HG03354 (cell line): Measurements from ENCODE around the gene RNF44.
"Not testable (repeated sequence)": the region's sequence is repeated elsewhere in the genome, so short reads cannot be mapped to it uniquely, and the experiment has no call there.

Experiments
- ATAC-seq: cut with Tn5 transposase; IDR thresholded peaks from one replicate; pipeline ENCODE4 v1.9.1; 2021; ENCODE audit warnings: mild to moderate bottlenecking; ENCODE audit not compliant: unreplicated experiment, poor library complexity, severe bottlenecking

RNF44 gene

DNA sequence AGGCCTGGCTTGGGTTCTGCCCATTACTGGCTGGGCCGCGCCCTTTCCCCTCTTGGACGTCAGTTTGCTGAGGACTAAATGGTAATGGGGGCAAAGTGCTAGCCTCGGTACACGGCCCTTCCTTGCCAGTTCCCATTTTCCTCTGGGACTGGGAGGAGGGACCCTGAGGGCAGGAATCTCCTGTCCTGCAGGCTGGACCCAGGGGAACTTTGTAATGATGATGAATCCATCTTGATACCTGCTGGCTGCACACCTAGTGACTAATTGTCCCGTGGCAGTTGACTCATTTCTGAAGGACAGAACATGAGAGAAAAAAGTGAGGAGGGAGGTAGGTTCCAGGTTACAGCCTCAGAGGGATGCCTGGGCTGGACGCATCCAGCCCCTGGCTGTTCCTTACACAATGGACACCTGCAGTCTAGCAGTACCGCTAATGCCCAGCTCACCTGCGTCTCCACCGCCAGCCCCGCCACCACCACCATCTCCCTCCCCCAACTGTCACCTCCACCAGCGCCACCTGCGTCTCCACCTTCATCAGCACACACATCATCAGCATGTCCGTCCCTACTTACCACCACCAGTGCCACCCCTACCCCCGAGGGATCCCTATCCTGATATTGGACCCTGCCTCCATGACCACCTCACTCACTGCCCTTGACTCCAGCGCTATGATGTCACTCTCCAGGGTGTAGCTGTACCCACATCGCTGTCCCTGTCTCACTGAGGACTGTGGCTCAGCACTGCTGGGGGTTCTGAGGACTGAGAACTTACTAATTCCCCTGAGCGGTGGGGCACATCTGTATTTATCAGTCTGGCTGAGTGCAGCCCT lies 16.3 kb upstream of the RNF44 start:
- no peak for ATAC-seq

GRCh38 chr5:176552332-176552869 lies 15.2 kb upstream of the RNF44 start:
- ATAC-seq = no peak

DNA sequence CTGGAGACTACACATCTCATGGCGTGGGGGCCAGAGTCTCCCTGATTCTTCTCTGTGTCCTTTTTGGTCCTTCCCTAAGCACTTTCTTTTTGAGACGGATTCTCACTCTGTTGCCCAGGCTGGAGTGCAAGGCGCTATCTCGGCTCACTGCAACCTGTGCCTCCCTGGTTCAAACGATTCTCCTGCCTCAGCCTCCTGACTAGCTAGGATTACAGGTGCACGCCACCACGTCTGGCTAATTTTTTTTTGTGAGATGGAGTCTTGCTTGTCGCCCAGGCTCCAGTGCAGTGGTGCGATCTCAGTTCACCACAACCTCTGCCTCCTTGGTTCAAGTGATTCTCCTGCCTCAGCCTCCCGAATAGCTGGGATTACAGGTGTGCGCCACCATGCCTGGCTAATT lies 13.7 kb upstream of the RNF44 start:
- ATAC-seq = not testable (repeated sequence)

DNA sequence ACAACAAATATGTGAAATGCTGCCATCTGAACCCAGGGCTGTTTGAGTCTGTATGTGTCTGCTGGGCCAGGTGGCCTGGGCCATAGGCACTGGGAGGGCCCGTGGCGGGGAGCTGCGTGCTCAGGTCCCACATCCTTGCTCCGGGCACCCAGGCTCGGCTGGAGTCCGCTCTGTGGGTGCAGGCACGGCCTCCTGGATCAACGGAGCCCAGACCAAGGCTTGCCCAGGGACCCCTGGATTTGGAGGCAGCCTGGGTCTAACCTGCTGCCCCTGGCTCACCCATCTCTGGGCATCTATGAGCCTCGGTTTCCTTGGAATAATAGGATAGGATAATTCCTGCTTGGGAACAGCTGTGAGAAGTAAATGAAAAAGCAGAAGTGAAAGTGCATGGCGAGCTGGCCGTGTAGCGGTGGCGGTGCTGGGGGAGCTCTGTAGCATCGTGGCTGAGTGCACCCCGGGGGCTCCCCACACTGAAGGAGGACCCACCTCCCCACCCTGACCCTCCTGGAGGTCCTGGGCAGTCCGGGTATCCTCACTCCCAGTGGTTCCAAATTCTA lies 13.2 kb upstream of the RNF44 start:
- no peak for ATAC-seq

GRCh38 chr5:176549871-176550270 lies 12.7 kb upstream of the RNF44 start:
- no peak for ATAC-seq

- no peak for ATAC-seq
These were observed 11.8 kb upstream of the RNF44 start, which contains the start of gene CDHR2 for GRCh38 chr5:176548967-176549444. Gene CDHR2 (plus strand): TSS chr5:176549342. CDS start chr5:176565353, 16,011 bp downstream.

- no peak for ATAC-seq
These were observed 10.6 kb upstream of the RNF44 start for GRCh38 chr5:176547802-176548201.

DNA sequence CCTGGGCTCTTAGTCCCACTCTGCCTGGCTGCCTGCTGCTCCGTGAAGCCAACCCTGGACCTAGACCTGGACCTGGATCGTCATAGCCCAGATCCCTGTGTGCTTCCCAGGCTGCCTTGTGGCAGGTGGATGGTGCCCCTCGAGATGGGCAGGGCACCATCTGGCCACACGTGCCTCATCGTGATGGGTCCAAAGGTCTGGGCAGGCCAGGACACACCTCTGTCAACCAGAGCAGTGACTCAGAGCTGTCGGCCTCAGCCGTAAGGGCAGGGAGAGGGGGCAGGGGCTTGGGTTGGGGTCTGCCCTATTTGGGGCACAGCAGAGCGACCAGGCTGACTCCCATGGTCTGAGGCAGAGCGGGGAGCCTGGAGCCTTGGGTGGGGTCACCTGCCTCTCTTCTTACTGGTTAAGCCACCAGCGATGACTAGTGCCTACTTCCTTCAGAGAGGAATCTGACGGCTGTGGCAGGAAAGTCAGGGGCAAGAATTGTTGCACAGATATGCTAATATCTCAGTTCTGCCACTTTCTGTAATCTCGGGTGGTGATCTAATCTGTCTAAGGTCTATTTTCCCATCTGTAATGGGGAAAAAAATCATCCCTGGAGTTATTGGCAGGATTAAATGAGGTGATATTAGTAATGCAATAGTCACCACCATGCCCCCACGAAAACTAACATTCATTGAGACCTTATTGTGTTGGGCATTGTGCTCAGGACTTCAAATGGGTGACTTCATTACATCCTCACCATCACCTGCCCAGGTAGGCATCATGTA lies 8.7 kb upstream of the RNF44 start:
- no peak for ATAC-seq

DNA sequence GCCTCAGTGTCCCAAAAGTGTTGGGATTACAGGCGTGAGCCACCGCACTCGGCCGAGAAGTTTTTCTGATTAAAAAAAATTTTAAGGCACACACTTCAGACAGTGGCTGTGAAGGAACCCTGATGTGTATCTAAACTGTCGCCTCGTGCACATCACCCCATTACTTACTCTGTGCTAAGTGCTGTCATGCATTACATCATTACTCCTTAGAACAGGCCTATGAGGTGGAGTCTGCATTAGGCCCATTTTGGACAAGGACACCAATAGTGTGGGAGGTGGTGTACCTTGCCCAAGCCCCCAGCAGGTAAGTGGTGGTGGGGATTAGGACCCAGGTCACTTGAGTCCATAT lies 8.2 kb upstream of the RNF44 start:
- no peak for ATAC-seq

DNA sequence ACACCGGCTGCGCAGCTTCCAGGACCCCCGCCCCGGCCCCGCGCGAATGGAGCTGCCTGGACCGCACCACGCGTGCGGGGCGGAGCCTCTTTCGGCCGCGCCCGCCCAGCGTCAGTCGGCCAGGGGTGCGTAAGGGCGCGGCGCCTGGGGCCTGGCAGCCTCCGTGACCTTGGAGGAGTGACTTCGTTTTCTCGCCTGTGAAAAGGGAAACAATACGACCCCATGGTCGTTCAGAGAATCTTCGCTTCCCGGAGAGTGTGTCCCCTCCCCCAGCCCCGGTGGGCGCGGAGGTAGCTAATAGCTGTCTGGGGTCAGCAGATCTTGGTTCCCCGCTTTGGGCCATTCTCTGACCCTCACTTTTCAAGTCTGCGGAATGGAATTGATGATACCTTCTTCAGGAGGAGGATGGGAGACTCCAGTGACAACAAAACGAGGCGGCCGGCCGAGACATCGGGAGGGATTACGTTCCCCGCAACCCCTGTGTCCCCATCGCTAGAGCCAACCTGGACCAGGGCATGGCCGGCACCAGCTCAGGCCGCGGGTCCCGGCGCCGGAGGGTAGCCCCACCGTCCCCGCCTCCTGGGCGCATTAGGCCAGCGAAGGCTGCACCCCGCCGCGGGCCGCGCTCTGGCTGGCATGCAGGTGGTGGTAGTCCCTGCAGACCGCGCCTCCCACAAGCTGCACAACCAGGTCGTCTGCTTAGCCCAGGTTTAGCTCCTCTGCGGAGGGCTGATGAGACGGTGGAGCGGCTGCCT lies 6.4 kb upstream of the RNF44 start:
- peak; percentile 75 for ATAC-seq

DNA sequence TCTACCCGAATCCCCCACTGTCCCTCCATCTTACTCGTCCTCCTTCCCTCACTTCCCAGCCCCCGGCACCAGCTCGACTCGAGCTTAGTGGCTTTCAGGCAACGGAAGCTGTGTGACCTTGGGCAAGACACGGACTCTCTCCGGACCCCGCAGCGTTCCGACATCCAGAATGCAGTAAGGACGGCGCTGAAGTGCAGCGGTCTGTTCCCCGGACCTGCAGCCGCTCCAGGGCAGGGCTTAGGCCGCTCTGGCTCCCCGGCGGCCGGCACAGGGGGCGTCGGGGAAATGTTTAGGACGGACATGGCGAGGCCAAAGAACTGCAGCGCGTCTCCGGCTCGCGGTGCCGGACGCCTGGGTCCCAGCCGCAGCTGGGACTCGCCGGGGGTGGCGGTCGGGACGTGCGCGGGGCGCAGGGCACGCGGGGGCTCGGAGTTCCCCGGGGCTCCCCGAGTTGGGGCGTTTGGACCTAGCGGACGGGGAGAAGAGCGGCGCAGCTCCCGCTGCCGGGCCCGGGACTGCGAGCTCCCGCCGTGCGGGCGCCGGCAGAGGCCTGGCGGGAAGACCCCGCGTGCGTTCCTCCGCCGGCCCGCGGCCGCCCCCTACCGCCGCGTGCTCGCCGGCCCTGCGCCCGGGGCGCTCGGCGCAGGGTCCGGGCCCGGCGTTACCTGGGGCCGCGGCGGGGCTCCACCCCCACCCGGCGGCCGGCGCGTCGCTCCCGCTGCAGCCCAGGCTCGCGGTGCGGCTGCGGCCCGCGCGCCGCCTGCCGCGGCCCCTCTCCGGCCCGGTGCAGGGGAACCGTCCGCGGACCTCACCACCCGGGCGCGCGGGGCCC lies 5.6 kb upstream of the RNF44 start:
- ATAC-seq = peak; percentile 44

DNA sequence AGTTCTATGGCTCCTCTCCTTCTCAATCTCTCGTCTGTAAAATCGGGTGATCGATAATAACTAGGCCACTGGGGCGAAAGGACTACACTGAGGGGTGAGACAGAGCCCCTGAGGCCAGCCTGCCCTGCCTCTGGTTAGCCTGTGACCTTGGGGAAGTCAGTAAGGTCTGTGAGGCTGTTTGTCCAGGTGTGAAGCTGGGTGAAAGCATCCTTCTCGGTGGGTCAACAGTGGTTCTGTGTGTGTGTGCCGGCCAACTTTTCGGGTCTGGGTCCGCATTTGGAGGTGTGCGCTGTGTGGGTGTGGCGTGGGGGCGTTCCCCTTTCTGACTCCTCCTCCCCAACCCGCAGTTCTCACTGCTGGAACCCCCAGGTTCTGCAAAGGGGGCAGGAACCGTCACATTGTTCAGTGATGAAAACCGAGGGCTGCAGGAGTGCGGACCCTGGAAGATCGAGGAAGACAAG lies 5.0 kb upstream of the RNF44 start:
- no peak for ATAC-seq

GRCh38 chr5:176541338-176542134 lies 4.3 kb upstream of the RNF44 start:
- no peak for ATAC-seq

GRCh38 chr5:176540956-176541337 lies 3.7 kb upstream of the RNF44 start:
- ATAC-seq = no peak

DNA sequence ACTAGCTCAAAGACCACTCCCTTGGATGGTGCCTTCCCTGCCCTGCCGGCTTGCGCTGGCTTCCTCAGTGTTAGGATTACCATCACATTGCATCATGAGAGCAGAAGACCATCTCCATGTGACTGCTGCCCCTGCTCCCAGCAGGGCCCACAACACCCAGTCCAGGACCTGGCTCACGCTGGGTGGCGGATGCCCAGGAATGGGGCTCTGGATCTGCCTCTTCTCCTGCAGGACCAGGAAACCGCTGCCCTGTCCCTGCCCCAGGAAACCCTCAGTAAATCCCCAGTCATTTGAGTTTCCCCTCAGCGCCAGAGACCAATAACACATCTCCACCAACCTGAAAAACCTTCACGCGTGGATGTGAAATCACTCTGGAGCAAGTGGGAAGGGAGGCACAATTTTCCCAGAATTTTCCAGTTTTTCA lies 3.3 kb upstream of the RNF44 start:
- no peak for ATAC-seq

DNA sequence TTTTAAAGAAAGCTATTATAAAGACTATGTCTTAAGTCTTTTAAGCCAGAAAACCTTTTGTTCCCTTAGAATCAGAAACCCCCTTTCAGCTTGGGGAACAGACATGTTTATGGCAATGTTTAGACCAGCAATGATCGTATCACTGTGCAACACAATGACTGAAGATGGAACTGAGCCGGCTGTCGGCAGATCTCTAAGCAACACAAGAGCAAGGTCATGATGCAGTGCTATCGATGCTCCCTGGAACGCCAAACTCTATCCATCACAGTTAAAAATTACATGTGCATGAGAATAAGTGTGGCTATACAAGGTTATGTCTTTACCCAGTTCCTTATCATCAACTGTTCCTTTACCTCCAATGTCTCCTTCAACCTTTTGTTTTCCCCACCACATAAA lies 1.8 kb upstream of the RNF44 start:
- no peak for ATAC-seq

DNA sequence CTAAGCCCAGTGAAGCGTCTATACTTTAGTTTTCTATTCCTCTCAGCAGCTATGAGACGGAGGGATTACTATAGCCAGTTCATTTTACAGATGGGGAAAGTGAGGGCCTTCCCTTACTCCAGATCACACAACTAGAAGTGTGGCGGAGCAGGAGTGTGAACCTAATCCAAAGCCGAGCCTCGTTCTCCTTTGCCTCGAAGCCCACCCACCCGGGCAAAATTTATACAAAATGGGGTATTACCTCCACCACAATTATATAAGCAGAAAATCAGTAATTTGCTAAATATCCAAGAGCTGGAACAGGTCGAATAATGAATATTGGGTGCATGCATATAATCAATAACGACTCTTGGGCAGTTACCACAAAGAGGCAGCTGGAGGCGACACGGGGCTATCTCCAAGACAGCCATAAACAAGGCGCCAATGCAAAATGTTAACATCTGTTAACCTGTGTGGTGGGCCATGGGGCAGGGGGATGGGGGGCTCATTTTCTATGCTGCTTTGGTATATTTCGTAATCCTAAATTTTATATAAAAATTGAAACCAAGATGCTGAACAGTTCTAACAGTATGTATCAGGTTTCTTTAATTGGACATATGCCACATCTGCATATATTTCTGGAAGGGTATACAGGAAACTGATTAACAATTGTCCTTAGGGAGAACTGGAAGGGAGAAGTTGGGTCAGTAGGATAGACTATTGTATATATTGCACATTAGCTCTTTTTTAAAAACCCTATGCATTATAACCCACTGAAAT lies 1.2 kb upstream of the RNF44 start:
- ATAC-seq = no peak
